Thoracic aorta (tissue), 2 donors: ENCODE data around the gene LGR4. TPM values are rescaled to one million over a fixed set of nuclear protein-coding genes. Genes with fewer than 3 reads are reported as not detected.
"Not testable (repeated sequence)": the region's sequence is repeated elsewhere in the genome, so short reads cannot be mapped to it uniquely, and the experiment has no call there.

Experiments used
- ATAC-seq: fragments of 150-250 bp; one replicate; pipeline ENCODE4 v1.8.0; 2017; ENCODE audit warnings: low read depth; ENCODE audit not compliant: insufficient number of reproducible peaks, low FRiP score
- DNase-seq: peaks from one replicate; pipeline ENCODE4 v3.0.0-alpha.2; 2020; ENCODE audit warnings: low spot score
- H3K27ac ChIP-seq, 2 donors: fragments of 200-600 bp; sonication (generic); 1 replicate in 1 of 2; 2 replicates in 1 of 2; pipeline ENCODE4 v1.5.1; 2016; ENCODE audit warnings: mild to moderate bottlenecking in 2 of 2, moderate library complexity in 2 of 2
- H3K27me3 ChIP-seq: fragments of 200-600 bp; sonication (generic); replicated peaks from 2 replicates; pipeline ENCODE4 v1.6.0; 2016; ENCODE audit warnings: mild to moderate bottlenecking; ENCODE audit not compliant: insufficient read depth
- H3K36me3 ChIP-seq: fragments of 200-600 bp; sonication (generic); one replicate; pipeline ENCODE4 v1.5.1; 2016
- H3K4me1 ChIP-seq, 2 donors: fragments of 200-600 bp; sonication (generic); 1 replicate in 1 of 2; 2 replicates in 1 of 2; pipeline versions ENCODE4 v1.5.1 to v1.6.0; 2016; ENCODE audit warnings: low read depth in 2 of 2, mild to moderate bottlenecking in 1 of 2; ENCODE audit not compliant: control insufficient read depth in 1 of 2
- H3K4me3 ChIP-seq: fragments of 200-600 bp; sonication (generic); 2 replicates; pipeline ENCODE4 v1.5.1; 2016; ENCODE audit warnings: mild to moderate bottlenecking
- H3K9me3 ChIP-seq: fragments of 200-600 bp; sonication (generic); 2 replicates; pipeline ENCODE4 v1.5.1; 2016
- total RNA-seq, 2 donors: library from RNA; depleted of rRNA; stranded (reverse); fragments of >200 nt; gene quantifications; one replicate each; pipeline versions ENCODE4 v1.1.0 to v1.2.3, GENCODE V29; 2016
- TF ChIP-seq, protein P1 (sequence below): fragments of 200-600 bp; sonication (generic); IDR thresholded peaks from one replicate; pipeline ENCODE4 v1.5.1; 2019; ENCODE audit warnings: antibody characterized with exemption

Gene LGR4
- total RNA-seq, 2 donors from 2014 or later, result 26.4 to 48.6 TPM

DNA sequence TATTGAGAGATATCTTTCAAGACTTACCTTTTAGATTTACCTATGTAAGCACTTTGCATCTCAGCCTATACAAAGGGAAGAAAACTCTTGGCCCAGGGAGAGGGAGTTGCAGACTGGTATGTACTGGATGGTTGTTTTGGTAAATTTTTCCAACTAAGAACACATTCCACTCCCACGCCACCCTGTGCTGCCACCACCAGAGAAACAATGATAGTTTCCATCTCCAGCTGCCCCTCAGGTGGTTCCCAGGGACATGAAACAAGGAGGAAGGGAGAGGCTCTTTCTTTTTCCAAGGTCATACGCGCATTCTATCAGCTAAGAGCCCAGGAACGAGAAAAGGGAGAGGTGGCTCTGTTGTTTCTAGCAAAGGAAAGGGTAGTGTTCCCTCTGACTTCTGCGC is 144.0 kb downstream of the LGR4 start:
- Histone ChIP-seq H3K27ac (no peak overlapping the region), H3K4me3 (no peak overlapping the region), H3K9me3 (no peaks in the 10 kb centered on the region), H3K36me3 (no peaks in the 10 kb centered on the region), H3K4me1 (no peaks in the 10 kb centered on the region), H3K27me3 (no peaks in the 10 kb centered on the region)
- DNase-seq (no peak), ATAC-seq (no peak)
- TF ChIP-seq, protein P1, sequence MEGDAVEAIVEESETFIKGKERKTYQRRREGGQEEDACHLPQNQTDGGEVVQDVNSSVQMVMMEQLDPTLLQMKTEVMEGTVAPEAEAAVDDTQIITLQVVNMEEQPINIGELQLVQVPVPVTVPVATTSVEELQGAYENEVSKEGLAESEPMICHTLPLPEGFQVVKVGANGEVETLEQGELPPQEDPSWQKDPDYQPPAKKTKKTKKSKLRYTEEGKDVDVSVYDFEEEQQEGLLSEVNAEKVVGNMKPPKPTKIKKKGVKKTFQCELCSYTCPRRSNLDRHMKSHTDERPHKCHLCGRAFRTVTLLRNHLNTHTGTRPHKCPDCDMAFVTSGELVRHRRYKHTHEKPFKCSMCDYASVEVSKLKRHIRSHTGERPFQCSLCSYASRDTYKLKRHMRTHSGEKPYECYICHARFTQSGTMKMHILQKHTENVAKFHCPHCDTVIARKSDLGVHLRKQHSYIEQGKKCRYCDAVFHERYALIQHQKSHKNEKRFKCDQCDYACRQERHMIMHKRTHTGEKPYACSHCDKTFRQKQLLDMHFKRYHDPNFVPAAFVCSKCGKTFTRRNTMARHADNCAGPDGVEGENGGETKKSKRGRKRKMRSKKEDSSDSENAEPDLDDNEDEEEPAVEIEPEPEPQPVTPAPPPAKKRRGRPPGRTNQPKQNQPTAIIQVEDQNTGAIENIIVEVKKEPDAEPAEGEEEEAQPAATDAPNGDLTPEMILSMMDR, result no peak

DNA sequence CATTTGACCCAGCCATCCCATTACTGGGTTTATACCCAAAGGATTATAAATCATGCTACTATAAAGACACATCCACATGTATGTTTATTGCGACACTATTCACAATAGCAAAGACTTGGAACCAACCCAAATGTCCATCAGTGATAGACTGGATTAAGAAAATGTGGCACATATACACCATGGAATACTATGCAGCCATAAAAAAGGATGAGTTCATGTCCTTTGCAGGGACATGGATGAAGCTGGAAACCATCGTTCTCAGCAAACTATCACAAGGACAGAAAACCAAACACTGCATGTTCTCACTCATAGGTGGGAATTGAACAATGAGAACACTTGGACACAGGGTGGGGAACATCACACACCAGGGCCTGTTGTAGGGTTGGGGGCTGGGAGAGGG is 145.5 kb downstream of the LGR4 start:
- not testable (repeated sequence) for H3K4me3 ChIP-seq, H3K4me1 ChIP-seq, ATAC-seq, DNase-seq, H3K27me3 ChIP-seq, H3K27ac ChIP-seq, H3K9me3 ChIP-seq, H3K36me3 ChIP-seq

DNA sequence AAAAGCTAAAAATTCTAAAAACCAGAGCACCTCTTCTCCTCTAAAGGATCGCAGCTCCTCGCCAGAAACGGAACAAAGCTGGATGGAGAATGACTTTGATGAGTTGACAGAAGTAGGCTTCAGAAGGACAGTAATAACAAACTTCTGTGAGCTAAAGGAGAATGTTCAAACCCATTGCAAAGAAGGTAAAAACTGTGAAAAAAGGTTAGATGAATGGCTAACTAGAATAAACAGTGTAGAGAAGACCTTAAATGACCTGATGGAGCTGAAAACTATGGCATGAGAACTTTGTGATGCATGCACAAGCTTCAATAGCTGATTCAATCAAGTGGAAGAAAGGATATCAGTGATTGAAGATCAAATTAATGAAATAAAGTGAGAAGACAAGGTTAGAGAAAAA is 150.4 kb downstream of the LGR4 start:
- not testable (repeated sequence) for H3K27me3 ChIP-seq, ATAC-seq, H3K4me3 ChIP-seq, DNase-seq, H3K9me3 ChIP-seq, H3K4me1 ChIP-seq, H3K27ac ChIP-seq, H3K36me3 ChIP-seq

DNA sequence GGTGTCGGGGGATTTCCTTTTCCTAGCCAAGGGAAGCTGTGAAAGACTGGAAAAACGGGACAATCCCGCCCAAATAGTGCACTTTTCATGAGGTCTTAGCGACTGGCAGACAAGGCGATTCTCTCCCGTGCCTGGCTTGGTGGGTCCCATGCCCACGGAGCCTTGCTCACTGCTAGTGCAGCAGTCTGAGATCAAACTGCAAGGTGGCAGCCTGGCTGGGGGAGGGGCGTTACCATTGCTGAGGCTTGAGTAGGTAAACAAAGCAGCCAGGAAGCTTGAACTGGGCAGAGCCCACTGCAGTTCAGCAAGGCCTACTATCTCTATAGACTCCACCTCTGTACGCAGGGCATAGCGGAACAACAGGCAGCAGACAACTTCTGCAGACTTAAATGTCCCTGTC is 151.2 kb downstream of the LGR4 start:
- not testable (repeated sequence) for DNase-seq, H3K27me3 ChIP-seq, H3K9me3 ChIP-seq, H3K36me3 ChIP-seq, H3K4me3 ChIP-seq, H3K27ac ChIP-seq, H3K4me1 ChIP-seq, ATAC-seq

DNA sequence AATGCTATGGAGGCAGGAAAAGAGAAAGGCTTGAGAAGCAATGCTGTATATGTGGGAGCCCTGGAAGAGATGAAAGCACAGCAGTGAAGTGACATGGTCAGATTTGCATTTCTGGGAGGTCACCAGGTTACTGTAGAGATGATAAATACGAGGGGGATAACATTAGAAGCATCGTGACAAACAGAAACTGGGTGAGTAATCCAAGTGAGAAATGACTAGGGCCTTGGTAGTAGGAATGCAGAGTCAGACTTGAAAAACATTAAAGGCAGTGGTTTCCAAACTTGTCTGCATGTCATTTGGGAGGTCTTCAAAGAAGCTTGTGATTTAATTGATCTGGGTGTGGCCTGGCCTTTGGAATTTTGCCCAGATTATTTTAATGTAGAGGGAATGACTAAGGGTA is 153.5 kb downstream of the LGR4 start:
- no peak for DNase-seq
- Histone ChIP-seq H3K27ac (no peak overlapping the region), H3K4me1 (peaks cover 6 to 7% of the 10 kb centered on the region in 2 donors), H3K4me3 (no peak overlapping the region), H3K9me3 (no peaks in the 10 kb centered on the region), H3K27me3 (no peaks in the 10 kb centered on the region), H3K36me3 (no peaks in the 10 kb centered on the region)
- TF ChIP-seq, protein P1, result no peak
- ATAC-seq, result no peak

DNA sequence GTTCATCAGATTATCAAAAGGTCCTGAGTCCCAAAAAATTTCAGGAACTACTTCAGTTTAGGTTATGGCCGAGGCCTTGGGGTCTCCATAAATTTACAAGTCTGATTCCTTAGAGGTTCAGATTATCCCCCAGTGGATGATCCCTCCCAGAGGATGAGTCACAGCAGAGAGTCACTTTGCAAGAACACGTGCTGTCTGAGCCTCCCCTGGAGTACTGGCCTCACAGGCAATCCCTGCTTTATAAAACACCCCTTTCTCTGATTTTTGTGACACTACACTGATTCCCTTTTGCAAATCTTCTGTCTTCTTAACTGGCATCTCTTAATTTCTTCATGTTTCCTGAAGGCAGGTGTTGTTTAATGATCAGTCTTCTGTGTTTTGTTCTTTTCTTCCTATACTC is 154.8 kb downstream of the LGR4 start:
- H3K4me3 ChIP-seq, result no peak overlapping the region
- no peaks in the 10 kb centered on the region for H3K27me3 ChIP-seq
- H3K27ac ChIP-seq, result no peak overlapping the region
- H3K9me3 ChIP-seq, result no peaks in the 10 kb centered on the region
- DNase-seq (no peak), ATAC-seq (no peak)
- TF ChIP-seq, protein P1, result no peak
- no peaks in the 10 kb centered on the region for H3K36me3 ChIP-seq
- H3K4me1 ChIP-seq, result peaks cover 6 to 7% of the 10 kb centered on the region in 2 donors

Other genes with a start within 250 kb of the LGR4 start
- 1 to 10 TPM; 1.5 to 2.3 TPM for gene CCDC34, start 109.6 kb downstream of the LGR4 start, total RNA-seq
- 10 to 100 TPM; 26.9 to 51.3 TPM for gene LIN7C, start 34.0 kb upstream of the LGR4 start, total RNA-seq
- 1 to 10 TPM in 1 of 2 donors, under 1 TPM in 1; 0.42 to 4.7 TPM for gene BDNF, start 227.7 kb upstream of the LGR4 start, total RNA-seq